ENCODE data around the gene AOPEP. TPM values are rescaled to one million over a fixed set of nuclear protein-coding genes. Genes with fewer than 3 reads are reported as not detected.

AOPEP gene
- total RNA-seq, 1 donor from 2014 or later, result 79.7 TPM

DNA sequence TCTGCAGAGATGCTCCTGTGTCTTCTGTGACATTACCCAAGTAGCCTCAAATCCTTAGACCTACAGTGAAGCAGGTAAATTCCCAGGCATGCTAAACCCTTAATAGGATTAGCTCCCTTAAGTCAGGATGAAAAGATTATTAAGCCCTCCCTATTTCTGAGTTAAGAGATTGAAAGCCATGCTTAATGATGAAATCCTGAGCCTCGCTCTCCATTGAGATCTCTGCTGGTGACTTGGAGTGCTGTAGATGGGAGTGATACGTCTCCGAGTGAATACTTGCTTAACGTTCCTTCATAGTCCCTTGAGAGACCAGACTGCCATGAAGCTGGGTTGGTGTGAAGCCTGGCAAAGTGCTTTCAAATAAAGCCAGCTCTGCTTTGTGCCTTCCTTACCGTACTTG lies 34.2 kb downstream of the AOPEP start:
- Histone ChIP-seq H3K4me3 (no peak overlapping the region), H3K36me3 (peaks cover 13% of the 10 kb centered on the region), H3K27me3 (no peaks in the 10 kb centered on the region), H3K9me3 (no peaks in the 10 kb centered on the region), H3K27ac (no peak overlapping the region), H3K4me1 (no peaks in the 10 kb centered on the region)
- TF ChIP-seq, protein P1, sequence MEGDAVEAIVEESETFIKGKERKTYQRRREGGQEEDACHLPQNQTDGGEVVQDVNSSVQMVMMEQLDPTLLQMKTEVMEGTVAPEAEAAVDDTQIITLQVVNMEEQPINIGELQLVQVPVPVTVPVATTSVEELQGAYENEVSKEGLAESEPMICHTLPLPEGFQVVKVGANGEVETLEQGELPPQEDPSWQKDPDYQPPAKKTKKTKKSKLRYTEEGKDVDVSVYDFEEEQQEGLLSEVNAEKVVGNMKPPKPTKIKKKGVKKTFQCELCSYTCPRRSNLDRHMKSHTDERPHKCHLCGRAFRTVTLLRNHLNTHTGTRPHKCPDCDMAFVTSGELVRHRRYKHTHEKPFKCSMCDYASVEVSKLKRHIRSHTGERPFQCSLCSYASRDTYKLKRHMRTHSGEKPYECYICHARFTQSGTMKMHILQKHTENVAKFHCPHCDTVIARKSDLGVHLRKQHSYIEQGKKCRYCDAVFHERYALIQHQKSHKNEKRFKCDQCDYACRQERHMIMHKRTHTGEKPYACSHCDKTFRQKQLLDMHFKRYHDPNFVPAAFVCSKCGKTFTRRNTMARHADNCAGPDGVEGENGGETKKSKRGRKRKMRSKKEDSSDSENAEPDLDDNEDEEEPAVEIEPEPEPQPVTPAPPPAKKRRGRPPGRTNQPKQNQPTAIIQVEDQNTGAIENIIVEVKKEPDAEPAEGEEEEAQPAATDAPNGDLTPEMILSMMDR (IDR thresholded peaks at IDR 0.05), result no peak
- DNase-seq (no peak), ATAC-seq (no peak)
- intact Hi-C loops (cut with DNase I), result no loop called here

DNA sequence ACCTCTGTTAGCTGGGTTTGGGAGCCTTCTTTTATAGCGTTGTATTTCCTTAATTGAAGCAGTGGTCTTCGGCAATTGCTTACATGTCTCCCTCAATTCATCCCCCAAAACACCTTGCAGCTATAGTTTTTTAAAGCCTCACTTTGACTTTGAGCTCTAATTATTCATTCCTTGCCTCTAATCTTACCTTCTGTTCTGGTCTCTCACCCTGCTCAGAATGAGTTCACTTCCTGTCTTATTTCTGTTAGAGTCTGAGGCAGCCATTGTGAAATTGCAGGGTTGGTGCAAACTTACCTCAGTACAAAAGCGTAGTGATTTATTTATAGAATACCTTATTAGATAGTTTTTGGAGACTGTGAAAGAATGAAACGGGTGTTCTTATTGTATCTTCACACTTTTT lies 35.0 kb downstream of the AOPEP start:
- ATAC-seq (no peak), DNase-seq (no peak)
- no peak overlapping the region for H3K4me3 ChIP-seq
- intact Hi-C loops (cut with DNase I), result no loop called here
- H3K36me3 ChIP-seq, result peaks cover 13% of the 10 kb centered on the region
- no peaks in the 10 kb centered on the region for H3K27me3 ChIP-seq
- no peaks in the 10 kb centered on the region for H3K4me1 ChIP-seq
- no peaks in the 10 kb centered on the region for H3K9me3 ChIP-seq
- H3K27ac ChIP-seq, result no peak overlapping the region
- TF ChIP-seq, protein P1 (IDR thresholded peaks at IDR 0.05), result no peak

GRCh38 chr9:94767331-94768072 lies 41.0 kb downstream of the AOPEP start:
- H3K4me3 ChIP-seq, result no peak overlapping the region
- intact Hi-C loops (cut with DNase I), result no loop called here
- H3K36me3 ChIP-seq, result no peaks in the 10 kb centered on the region
- no peak overlapping the region for H3K27ac ChIP-seq
- H3K9me3 ChIP-seq, result no peaks in the 10 kb centered on the region
- TF ChIP-seq, protein P1 (IDR thresholded peaks at IDR 0.05), result no peak
- DNase-seq, result no peak
- no peaks in the 10 kb centered on the region for H3K27me3 ChIP-seq
- no peak for ATAC-seq
- no peaks in the 10 kb centered on the region for H3K4me1 ChIP-seq

GRCh38 chr9:94768766-94769165 lies 42.3 kb downstream of the AOPEP start:
- H3K4me1 ChIP-seq, result no peaks in the 10 kb centered on the region
- no peaks in the 10 kb centered on the region for H3K27me3 ChIP-seq
- TF ChIP-seq, protein P1 (IDR thresholded peaks at IDR 0.05), result no peak
- no peaks in the 10 kb centered on the region for H3K9me3 ChIP-seq
- DNase-seq (no peak), ATAC-seq (no peak)
- H3K27ac ChIP-seq, result no peak overlapping the region
- H3K4me3 ChIP-seq, result no peak overlapping the region
- intact Hi-C loops (cut with DNase I), result no loop called here
- H3K36me3 ChIP-seq, result no peaks in the 10 kb centered on the region

DNA sequence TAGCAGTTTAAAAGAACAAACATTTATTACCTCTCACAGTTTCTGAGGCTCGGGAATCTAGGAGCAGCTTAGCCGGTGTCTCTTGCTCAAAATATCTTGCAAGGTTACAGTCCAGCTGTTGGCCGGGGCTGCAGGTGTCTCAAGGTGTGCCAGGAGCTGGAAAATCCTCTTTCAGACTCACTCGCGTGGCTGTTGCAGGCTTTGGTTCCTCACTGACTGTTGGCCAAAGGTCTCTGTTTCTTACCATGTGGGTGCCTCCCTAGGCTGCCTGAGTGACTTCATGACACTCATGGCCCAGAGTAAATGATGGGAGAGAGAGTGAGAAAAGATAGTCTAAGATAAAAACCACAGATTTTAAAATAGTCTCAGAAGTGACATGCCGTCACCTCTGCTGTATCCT lies 43.8 kb downstream of the AOPEP start:
- TF ChIP-seq, protein P1 (IDR thresholded peaks at IDR 0.05), result no peak
- no peak for ATAC-seq

More for the DNA sequence above, 43.8 kb downstream of the AOPEP start:
- DNase-seq, result no peak
- H3K27me3 ChIP-seq, result no peaks in the 10 kb centered on the region
- H3K4me3 ChIP-seq, result no peak overlapping the region
- no peaks in the 10 kb centered on the region for H3K36me3 ChIP-seq
- no peak overlapping the region for H3K27ac ChIP-seq
- intact Hi-C loops (cut with DNase I), result loop anchor here (10.0 kb wide), 1 partner anchor 86 kb away; no protein-coding TSS in a partner anchor
- no peaks in the 10 kb centered on the region for H3K4me1 ChIP-seq
- no peaks in the 10 kb centered on the region for H3K9me3 ChIP-seq

Data from upper lobe of right lung (tissue), 1 donor.